AG10803 (cell line): ENCODE results near the gene OSBPL5.

Experiments
- DNase-seq: peaks from one replicate; pipeline ENCODE4 v3.0.0; 2010; ENCODE audit warnings: low read depth
- H3K4me3 ChIP-seq: 2 replicates; pipeline ENCODE4 v1.5.1; 2011; ENCODE audit warnings: mild to moderate bottlenecking, low read length, control low read depth
- TF ChIP-seq, protein P1 (sequence below): conservative IDR thresholded peaks from 2 replicates; pipeline ENCODE4 v1.5.1; 2011; ENCODE audit warnings: mild to moderate bottlenecking, low read length, control low read depth, inconsistent platforms

The OSBPL5 gene

DNA sequence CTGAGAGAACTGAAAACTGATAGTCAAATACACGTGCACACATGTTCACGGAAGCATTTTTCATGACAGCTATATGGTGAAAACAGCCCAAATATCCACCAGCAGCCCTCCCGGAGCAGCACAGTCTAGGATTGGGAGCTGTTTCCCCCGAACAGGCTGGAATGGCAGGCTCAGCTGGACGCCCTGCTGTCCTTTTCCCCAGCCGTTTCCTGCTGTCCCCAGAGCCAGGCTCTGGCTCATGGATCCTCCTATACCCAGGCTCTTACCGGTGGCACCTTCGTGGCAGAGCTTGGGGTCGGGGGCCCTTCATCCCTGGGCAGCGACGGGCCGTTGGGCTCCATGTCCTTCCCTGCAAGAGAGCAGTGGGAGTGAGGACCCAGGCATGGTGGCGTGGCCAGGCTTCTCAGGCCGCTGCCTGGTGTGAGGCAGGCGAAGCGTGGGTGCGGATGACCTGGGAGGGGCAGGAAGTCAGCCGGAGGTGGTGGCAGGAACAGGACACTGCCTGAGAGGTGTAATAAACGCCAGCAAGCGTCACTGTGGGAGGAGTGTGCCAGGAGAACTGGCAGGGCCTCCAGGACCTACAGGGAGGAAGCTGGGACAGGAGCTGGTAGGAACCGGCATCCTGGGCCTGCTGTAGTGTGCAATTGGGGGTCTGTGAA is 38.8 kb downstream of the OSBPL5 start:
- DNase-seq: no peak
- no peak overlapping the region for H3K4me3 ChIP-seq
- TF ChIP-seq, protein P1, sequence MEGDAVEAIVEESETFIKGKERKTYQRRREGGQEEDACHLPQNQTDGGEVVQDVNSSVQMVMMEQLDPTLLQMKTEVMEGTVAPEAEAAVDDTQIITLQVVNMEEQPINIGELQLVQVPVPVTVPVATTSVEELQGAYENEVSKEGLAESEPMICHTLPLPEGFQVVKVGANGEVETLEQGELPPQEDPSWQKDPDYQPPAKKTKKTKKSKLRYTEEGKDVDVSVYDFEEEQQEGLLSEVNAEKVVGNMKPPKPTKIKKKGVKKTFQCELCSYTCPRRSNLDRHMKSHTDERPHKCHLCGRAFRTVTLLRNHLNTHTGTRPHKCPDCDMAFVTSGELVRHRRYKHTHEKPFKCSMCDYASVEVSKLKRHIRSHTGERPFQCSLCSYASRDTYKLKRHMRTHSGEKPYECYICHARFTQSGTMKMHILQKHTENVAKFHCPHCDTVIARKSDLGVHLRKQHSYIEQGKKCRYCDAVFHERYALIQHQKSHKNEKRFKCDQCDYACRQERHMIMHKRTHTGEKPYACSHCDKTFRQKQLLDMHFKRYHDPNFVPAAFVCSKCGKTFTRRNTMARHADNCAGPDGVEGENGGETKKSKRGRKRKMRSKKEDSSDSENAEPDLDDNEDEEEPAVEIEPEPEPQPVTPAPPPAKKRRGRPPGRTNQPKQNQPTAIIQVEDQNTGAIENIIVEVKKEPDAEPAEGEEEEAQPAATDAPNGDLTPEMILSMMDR: no peak

DNA sequence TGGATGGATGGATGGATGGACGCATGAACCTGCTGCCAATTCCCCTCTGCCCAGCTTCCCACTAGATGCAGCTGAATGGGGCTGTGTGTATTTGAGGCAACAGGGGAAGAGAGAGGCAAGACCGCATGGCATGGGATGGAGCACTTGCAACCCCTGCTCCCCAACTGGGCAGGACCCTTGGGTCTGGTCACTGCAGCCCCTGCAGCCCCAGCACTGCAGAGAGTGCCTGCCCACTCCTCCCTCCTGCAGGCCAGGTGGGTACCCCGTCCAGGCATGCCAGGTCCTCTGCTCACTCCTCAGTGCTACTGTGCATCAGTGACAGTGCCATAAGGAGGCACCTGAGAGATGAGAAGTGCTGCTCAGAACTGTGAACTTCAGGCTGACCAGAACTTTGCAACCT is 40.3 kb downstream of the OSBPL5 start:
- DNase-seq: no peak
- TF ChIP-seq, protein P1: no peak
- H3K4me3 ChIP-seq: no peak overlapping the region

DNA sequence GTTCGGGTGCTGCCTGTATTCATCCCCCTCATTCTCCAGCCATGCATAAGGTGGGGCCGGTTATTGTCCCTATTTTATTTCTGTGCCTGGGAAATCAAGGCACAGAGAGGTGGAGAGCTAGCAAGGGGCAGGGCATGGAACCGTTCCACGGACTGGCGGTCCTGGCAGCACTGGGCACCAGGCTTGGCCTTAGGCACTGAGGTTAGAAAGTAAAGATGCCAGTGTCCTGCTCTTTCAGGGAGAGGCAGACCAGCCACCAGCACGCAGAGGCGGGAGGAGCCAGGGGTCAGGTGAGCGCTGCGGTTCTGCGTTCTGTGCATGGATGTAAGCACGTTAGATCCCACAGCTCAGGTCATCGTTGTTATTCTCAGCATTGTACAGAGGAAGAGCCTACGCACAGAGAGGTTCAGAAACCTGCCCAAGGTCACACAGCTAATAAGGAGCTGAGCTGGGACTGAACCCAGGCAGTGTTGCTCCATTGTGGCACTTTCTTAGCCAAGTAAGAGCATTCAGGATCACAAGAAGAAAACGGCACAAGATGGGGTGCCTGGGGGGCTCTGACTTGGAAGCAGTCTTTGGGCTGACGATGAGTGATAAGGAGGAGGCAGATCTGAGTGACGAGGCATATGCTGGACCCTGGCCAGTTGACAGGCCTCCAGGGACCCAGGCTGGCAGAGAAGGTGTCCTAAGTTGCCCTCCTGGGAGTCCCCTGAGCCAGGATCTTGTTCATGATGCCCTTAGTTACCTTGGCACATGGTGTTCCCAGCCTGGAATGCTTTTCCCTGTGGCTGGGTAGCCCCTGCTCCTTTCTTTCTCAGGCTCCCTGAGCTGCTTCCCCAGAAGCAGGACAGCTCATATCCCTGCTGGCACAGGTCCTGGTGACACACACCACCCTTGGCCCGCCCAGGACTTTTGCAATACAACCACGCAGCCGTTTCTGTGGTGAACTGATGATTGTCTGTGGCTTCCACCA is 41.1 kb downstream of the OSBPL5 start:
- TF ChIP-seq, protein P1: no peak; the same call in 1 of the 2 replicates
- peak; percentile 96 for DNase-seq

GRCh38 chr11:3123305-3123704 is 41.8 kb downstream of the OSBPL5 start:
- TF ChIP-seq, protein P1: no peak
- no peak overlapping the region for H3K4me3 ChIP-seq
- DNase-seq: peak; percentile 45

More for the DNA sequence above, 41.1 kb downstream of the OSBPL5 start:
- H3K4me3 ChIP-seq: no peak overlapping the region

DNA sequence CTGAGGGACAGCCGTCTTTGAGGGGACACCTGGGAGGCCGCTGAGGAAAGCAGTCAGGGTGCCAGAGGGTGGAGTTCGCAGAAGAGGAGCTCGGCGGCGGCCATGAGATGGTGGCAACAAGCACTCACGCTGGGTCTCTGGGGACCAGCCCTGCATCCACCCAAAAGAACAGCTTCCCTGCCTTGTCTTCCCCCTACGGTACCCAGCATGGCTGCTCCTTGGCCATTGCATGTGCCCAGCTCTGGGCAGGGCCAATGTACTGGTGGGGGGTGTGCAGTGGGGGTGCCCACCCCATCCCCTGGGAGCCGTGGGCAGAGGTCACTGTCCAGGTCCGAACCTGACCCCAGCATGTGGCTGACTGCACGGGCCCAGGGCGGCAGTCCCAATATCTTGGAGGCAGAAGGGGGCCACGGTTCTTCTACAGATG is 42.3 kb downstream of the OSBPL5 start:
- H3K4me3 ChIP-seq: no peak overlapping the region
- no peak for DNase-seq
- TF ChIP-seq, protein P1: no peak

- no peak for DNase-seq
- TF ChIP-seq, protein P1: no peak
- no peak overlapping the region for H3K4me3 ChIP-seq
Measured at GRCh38 chr11:3121931-3122774, 43.0 kb downstream of the OSBPL5 start.
